ENCODE measurements around the gene CTU1. TPM values are rescaled to one million over a fixed set of nuclear protein-coding genes. Genes with fewer than 3 reads are reported as not detected.

The CTU1 gene
- total RNA-seq, 1 donor: 4.3 TPM

- H3K4me1 ChIP-seq (ENCODE audit: insufficient read depth, low read length): no peaks in the 10 kb centered on the region
- TF ChIP-seq CTCF (IDR thresholded peaks at IDR 0.05; ENCODE audit: extremely low read depth, low read depth, low read length): no peak
- H3K9me3 ChIP-seq (ENCODE audit: low read depth, low read length): no peaks in the 10 kb centered on the region
- no peak overlapping the region for H3K27ac ChIP-seq (ENCODE audit: low read depth, low read length)
- H4K20me1 ChIP-seq (ENCODE audit: insufficient read depth, low read length): no peaks in the 10 kb centered on the region
- no peaks in the 10 kb centered on the region for H3K36me3 ChIP-seq (ENCODE audit: insufficient read depth, low read length)
- H3K4me2 ChIP-seq (ENCODE audit: insufficient read depth, low read length): no peak overlapping the region
- no peak overlapping the region for H2AFZ ChIP-seq (ENCODE audit: low read length)
- no peak overlapping the region for H3K4me3 ChIP-seq (ENCODE audit: insufficient read depth, low read length)
- no peaks in the 10 kb centered on the region for H3K79me2 ChIP-seq (ENCODE audit: insufficient read depth, low read length)
- DNase-seq (ENCODE audit: insufficient read length, low spot score, missing footprints): peak; percentile 84
- no peaks in the 10 kb centered on the region for H3K27me3 ChIP-seq (ENCODE audit: insufficient read depth, low read length)
These were observed 26.7 kb downstream of the CTU1 start for GRCh38 chr19:51081476-51081875.

GRCh38 chr19:51079481-51080110, 28.6 kb downstream of the CTU1 start:
- no peaks in the 10 kb centered on the region for H3K9me3 ChIP-seq (ENCODE audit: low read depth, low read length)
- H3K27ac ChIP-seq (ENCODE audit: low read depth, low read length): no peak overlapping the region
- TF ChIP-seq CTCF (IDR thresholded peaks at IDR 0.05; ENCODE audit: extremely low read depth, low read depth, low read length): no peak
- no peaks in the 10 kb centered on the region for H3K36me3 ChIP-seq (ENCODE audit: insufficient read depth, low read length)
- H2AFZ ChIP-seq (ENCODE audit: low read length): no peak overlapping the region
- no peak overlapping the region for H3K4me2 ChIP-seq (ENCODE audit: insufficient read depth, low read length)
- H4K20me1 ChIP-seq (ENCODE audit: insufficient read depth, low read length): no peaks in the 10 kb centered on the region
- H3K4me1 ChIP-seq (ENCODE audit: insufficient read depth, low read length): no peaks in the 10 kb centered on the region
- H3K79me2 ChIP-seq (ENCODE audit: insufficient read depth, low read length): no peaks in the 10 kb centered on the region
- H3K27me3 ChIP-seq (ENCODE audit: insufficient read depth, low read length): no peaks in the 10 kb centered on the region
- peak; percentile 55 for DNase-seq (ENCODE audit: insufficient read length, low spot score, missing footprints)
- no peak overlapping the region for H3K4me3 ChIP-seq (ENCODE audit: insufficient read depth, low read length)

- no peak for TF ChIP-seq CTCF (IDR thresholded peaks at IDR 0.05; ENCODE audit: extremely low read depth, low read depth, low read length)
- Histone ChIP-seq H2AFZ (ENCODE audit: low read length) (no peak overlapping the region), H3K79me2 (ENCODE audit: insufficient read depth, low read length) (no peaks in the 10 kb centered on the region), H3K4me3 (ENCODE audit: insufficient read depth, low read length) (no peak overlapping the region), H4K20me1 (ENCODE audit: insufficient read depth, low read length) (no peaks in the 10 kb centered on the region), H3K27ac (ENCODE audit: low read depth, low read length) (no peak overlapping the region), H3K4me2 (ENCODE audit: insufficient read depth, low read length) (no peak overlapping the region), H3K27me3 (ENCODE audit: insufficient read depth, low read length) (no peaks in the 10 kb centered on the region), H3K4me1 (ENCODE audit: insufficient read depth, low read length) (no peaks in the 10 kb centered on the region), H3K9me3 (ENCODE audit: low read depth, low read length) (no peaks in the 10 kb centered on the region), H3K36me3 (ENCODE audit: insufficient read depth, low read length) (no peaks in the 10 kb centered on the region)
- peak; percentile 37 for DNase-seq (ENCODE audit: insufficient read length, low spot score, missing footprints)
These were observed 29.5 kb downstream of the CTU1 start for GRCh38 chr19:51078731-51079130.

- Histone ChIP-seq H4K20me1 (ENCODE audit: insufficient read depth, low read length) (no peaks in the 10 kb centered on the region), H3K4me2 (ENCODE audit: insufficient read depth, low read length) (no peak overlapping the region), H2AFZ (ENCODE audit: low read length) (no peak overlapping the region), H3K9me3 (ENCODE audit: low read depth, low read length) (peaks cover 3% of the 10 kb centered on the region), H3K79me2 (ENCODE audit: insufficient read depth, low read length) (no peaks in the 10 kb centered on the region), H3K27me3 (ENCODE audit: insufficient read depth, low read length) (no peaks in the 10 kb centered on the region), H3K4me1 (ENCODE audit: insufficient read depth, low read length) (no peaks in the 10 kb centered on the region), H3K4me3 (ENCODE audit: insufficient read depth, low read length) (no peak overlapping the region), H3K27ac (ENCODE audit: low read depth, low read length) (no peak overlapping the region), H3K36me3 (ENCODE audit: insufficient read depth, low read length) (no peaks in the 10 kb centered on the region)
- peak; percentile 46 for DNase-seq (ENCODE audit: insufficient read length, low spot score, missing footprints)
- TF ChIP-seq CTCF (IDR thresholded peaks at IDR 0.05; ENCODE audit: extremely low read depth, low read depth, low read length): no peak
These were observed 30.1 kb downstream of the CTU1 start for GRCh38 chr19:51078104-51078503.

Data from osteoblast (primary cell).